HG03571 (cell line): ENCODE measurements around the gene CEP112.

ENCODE experiments used
- ATAC-seq: cut with Tn5 transposase; IDR thresholded peaks from one replicate; pipeline ENCODE4 v1.9.1; 2021; ENCODE audit not compliant: unreplicated experiment

Gene CEP112

DNA sequence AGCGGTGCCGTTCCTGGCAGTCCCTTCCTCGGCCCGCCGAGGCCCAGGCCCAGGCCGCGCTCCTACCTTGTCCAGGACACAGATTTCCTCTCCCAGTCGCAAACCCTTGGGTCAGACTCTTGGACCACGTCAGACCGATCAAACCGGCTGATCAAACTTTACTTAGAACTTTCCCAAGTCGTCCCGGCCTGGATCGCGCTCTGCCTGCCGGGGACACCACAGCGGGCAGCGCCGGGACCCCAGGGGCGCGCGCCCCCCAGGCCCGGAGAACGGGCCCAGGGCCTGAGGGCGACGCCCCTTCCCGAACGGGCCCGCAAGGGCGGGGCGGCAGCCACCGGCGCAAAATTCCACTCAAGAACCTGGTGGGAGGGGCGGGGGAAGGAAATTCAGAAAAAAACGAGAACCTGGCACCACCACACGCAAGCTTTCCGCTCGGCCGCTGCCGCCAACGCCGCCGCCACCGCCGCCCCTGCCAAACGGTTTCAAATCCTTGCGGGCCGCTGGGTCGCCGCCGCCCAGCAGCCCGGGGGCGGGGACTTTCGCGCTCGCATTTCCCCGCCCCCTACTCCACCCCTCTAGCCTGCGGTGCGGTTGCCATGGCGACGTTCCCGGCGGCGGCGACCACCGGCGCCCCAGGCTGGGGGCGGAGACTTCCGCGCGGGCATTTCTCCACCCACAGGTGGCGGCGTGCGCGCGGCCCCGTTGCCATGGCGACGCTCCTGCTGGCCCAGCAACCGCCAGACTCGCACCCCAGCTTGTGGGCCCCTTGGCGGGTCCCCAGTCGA lies at the start of gene CEP112:
Gene CEP112 (minus strand): TSS at position 541 of the 785 bp plus-strand sequence.
- peak; percentile 48 for ATAC-seq

- no peak for ATAC-seq
Observed at GRCh38 chr17:66240630-66241029, 48.7 kb upstream of the CEP112 start.

DNA sequence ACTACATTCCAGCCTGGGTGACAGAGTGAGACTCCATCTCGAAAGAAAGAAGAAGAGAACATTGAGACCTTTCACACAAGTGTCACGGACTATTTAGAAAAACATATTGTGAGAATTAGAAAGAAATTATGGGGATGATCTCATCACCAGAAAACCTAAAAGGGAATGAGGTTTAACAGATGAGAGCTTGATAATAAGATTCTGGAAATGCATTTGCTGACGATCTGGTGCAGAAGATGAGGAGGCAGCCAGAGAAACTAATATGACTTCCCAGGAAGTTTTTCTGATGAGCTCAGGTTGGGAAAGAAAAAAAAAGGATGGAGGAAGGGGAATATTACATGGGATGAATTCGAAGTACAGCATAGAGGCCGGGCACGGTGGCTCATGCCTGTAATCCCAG lies 48.1 kb upstream of the CEP112 start:
- no peak for ATAC-seq

- no peak for ATAC-seq
Observed at GRCh38 chr17:66235377-66235994, 43.6 kb upstream of the CEP112 start.

GRCh38 chr17:66234611-66235010 lies 42.7 kb upstream of the CEP112 start:
- no peak for ATAC-seq

GRCh38 chr17:66233023-66233753 lies 41.3 kb upstream of the CEP112 start:
- ATAC-seq = no peak

GRCh38 chr17:66230922-66231591 lies 39.1 kb upstream of the CEP112 start:
- ATAC-seq = no peak

- no peak for ATAC-seq
Observed at GRCh38 chr17:66229783-66230538, 38.0 kb upstream of the CEP112 start.

- no peak for ATAC-seq
Observed at GRCh38 chr17:66228887-66229782, 37.2 kb upstream of the CEP112 start, which contains the start of gene APOH. Gene APOH, minus strand, starts transcription at chr17:66229415. Its CDS starts 36 bp downstream, at chr17:66229379.

DNA sequence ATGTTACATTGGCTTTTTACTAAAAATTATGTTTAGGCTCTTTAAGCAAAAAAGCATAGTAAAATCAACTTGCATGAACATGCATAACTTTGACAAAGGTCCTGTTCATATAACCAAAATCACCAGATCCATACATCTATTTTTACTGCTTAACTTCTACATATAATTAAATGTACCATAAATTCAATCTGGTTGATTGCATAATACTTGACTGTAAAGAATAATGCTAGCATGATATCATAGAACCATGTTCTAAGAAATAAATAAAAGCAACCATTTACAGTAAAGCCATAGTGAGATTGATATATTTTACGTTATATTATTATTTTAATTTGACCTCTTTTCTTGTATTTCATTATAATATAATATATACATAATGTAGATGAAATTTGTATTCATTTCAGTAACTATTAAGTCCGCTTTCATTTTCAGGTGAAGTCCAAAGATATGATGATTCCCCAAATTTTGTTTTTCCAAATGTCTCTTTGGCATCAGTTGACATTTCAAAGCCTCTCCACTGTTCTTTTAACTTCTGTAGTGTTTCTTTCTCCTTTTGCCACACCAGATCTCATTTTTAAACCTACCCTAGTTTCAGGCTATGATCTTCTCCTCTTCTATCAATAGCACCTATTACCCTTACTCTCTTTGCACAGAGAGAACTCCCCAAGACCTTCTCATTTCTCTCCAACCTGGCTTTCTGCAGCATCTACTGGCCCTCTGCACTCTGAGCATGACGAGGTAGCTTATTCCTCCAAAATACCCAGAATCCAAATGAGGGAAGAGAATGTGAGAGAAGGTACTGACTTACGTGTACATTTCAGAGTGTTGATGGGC lies 35.5 kb upstream of the CEP112 start:
- ATAC-seq = no peak

DNA sequence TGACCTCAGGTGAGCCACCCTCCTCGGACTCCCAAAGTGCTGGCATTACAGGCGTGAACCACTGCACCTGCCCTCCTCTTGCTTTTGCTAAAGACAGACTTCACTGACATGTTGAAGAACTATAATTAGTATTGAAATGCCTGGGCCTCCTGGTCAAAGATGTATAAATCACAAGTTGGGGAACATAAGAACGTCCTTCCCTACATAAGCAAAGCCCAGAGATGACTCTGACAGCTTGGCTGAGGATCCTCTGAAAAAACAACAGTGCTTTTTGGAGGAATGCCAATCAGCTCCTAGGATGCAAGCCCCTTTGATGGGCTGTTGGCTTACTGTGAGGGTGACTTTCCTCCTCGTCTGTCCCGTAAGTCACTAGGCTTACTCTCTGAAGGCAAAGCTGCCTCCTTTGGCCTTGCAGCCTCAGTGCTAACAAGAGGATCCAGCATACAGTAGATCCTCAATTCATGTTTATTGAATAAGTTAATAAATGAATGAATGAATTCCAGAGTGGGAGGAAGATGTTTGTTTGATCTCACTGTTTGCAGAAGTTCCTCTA lies 30.9 kb upstream of the CEP112 start:
- no peak for ATAC-seq

GRCh38 chr17:66221755-66222530 lies 30.0 kb upstream of the CEP112 start:
- no peak for ATAC-seq

DNA sequence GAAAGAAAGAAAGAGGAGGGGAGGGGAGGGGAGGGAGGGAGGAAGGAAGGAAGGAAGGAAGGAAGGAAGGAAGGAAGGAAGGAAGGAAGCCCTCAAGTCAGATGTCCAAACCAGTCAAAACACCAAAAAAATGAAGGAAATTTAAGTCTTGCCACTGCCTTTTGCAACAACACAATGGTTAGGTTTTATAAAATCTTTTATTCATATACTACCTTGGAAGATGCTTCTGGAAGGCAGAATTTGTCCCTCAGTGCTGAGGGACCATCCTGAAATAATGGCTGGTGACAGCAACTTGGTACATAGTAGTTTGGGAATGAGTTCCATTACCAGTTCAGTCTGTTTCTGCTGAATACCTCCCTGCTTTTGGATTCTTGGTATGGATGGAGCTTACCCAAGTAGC lies 29.4 kb upstream of the CEP112 start:
- ATAC-seq = no peak

- no peak for ATAC-seq
Observed at GRCh38 chr17:66220079-66220835, 28.3 kb upstream of the CEP112 start.

DNA sequence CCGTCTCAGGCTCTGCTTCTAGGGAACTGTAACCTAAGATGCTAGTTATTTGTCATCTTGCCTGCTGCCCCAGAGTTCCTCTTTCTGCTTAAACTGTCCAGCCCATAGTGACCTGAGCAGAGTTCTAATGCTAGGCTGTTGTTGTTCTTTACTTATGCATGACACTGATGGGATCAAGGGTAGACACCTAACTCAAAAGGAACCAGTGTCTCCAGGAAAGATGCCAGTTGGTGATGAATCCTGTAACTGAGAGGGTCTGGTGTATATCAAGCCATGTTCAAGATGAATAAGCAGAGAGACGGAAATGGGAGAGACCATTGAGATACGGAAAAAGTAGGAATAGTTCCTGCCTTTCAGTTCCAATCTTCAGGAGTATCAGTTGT lies 23.6 kb upstream of the CEP112 start:
- no peak for ATAC-seq

DNA sequence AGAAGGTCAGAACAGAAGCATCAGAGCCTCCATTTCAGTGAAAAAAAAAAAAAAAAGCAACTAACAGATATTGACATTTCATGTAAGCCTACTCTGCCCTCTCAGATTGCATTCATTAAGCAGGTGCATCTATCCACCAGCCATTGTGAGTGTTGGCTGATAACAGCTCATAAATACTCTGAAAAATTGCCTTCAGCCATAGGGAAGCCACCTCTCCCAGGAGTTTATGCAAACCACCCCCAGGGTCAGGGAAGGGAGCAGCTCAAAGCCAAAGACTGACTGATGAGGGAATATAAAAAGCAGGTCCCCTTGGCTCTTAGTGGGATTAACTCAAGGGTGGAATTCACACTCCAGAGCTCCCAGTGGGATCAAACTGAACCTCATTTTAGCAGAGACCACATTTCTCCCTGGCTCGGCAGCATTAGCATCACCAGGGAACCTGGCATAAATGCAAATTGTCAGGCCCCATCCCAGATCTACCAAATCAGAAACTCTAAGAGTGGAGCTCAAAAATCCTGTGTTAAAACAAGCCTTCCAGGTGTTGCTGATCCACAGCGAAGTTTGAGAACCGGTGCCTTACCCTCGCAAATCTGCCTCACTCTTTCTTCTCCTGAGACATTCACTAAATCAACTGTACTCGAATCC lies 23.1 kb upstream of the CEP112 start:
- no peak for ATAC-seq
